Panc1 (cell line): ENCODE data around the gene TBC1D2.

Experiments
- CTCF ChIP-seq: fragments of 450-650 bp; IDR thresholded peaks from 2 replicates; pipeline ENCODE4 v1.5.1; 2017; ENCODE audit warnings: mild to moderate bottlenecking
- POLR2AphosphoS5 ChIP-seq: IDR thresholded peaks from 2 replicates; pipeline ENCODE4 v1.6.1; 2012; ENCODE audit warnings: mild to moderate bottlenecking, low read depth, low read length, moderate library complexity
- REST ChIP-seq, 2 experiments: IDR thresholded peaks; 2 replicates each; pipeline ENCODE4 v1.6.1; 2011 to 2012; ENCODE audit warnings: low read depth in 2 of 2, control low read depth in 1 of 2, low read length in 1 of 2, mild to moderate bottlenecking in 1 of 2, moderate library complexity in 1 of 2; ENCODE audit not compliant: insufficient read depth in 1 of 2
- TCF7L2 ChIP-seq: IDR thresholded peaks from 2 replicates; pipeline ENCODE4 v1.6.1; 2011; ENCODE audit warnings: mild to moderate bottlenecking, low read depth, low read length, inconsistent platforms

- TF ChIP-seq POLR2AphosphoS5 = no peak
- no peak for TF ChIP-seq REST (IDR thresholded peaks at IDR 0.05; ENCODE audit: insufficient read depth in 1 of 2, low read depth in 2 of 2, low read length in 1 of 2)
- no peak for TF ChIP-seq CTCF
- no peak for TF ChIP-seq TCF7L2
Observed at GRCh38 chr9:98262056-98262455, 6.6 kb upstream of the TBC1D2 start.
